Middle frontal gyrus (tissue), 1 donor: ENCODE measurements around the gene LRRC3C.
"Not testable (repeated sequence)": the region's sequence is repeated elsewhere in the genome, so short reads cannot be mapped to it uniquely, and the experiment has no call there.

ENCODE experiments used
- DNase-seq: peaks from one replicate; pipeline ENCODE4 v3.0.0-alpha.2; 2015; ENCODE audit warnings: low spot score; ENCODE audit errors: extremely low spot score

LRRC3C gene

DNA sequence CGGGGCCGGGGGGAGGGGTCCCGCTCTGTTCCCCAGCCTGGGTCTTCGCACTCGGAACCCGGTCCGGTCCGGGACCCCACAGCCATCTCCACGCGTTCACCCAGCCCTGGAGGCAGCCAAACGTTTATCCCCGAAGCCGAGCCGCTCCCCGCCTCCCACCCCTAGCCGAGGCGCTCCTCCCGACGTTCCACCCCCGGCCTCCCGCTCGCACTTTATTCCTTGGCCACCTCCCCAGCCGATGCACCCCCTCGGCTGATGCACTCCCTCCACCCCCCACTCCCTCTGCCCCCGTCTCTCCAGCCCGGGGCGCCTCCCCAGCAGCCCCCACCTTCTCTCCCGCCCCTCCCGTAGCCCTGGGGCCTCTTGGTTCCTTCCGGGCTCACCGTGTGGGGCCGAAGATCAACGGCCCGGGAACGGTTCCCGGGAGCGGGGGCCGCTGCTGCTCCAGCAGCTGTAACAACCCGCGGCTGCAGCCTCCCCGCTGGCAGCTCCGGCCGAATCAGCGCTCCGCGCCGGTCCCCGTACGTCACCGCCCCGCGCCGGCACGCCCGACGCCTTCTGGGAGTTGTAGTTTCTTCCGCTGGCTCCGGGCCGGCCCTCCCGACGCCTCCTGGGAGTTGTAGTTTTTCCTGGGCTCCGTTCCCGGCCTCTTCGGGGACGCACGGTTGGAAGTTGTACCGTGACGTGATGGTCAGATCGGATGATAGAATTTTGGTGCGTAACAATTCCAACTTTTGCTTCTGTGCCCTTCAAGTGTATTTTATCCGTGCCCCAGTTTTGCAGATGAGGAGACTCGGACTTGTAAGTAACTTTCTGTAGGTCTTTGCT lies at the start of gene LRRC3C, which contains the start of gene ORMDL3:
Gene LRRC3C (plus strand): TSS at position 632 of the 828 bp plus-strand sequence. CDS start 13,792 bp downstream, outside the sequence.
Gene ORMDL3 (minus strand): TSS at position 501 of the 828 bp plus-strand sequence. CDS start 3,398 bp downstream, outside the sequence.
- DNase-seq = peak; percentile 80

- DNase-seq = not testable (repeated sequence)
These were observed 41.4 kb upstream of the LRRC3C start for GRCh38 chr17:39886102-39886501.

DNA sequence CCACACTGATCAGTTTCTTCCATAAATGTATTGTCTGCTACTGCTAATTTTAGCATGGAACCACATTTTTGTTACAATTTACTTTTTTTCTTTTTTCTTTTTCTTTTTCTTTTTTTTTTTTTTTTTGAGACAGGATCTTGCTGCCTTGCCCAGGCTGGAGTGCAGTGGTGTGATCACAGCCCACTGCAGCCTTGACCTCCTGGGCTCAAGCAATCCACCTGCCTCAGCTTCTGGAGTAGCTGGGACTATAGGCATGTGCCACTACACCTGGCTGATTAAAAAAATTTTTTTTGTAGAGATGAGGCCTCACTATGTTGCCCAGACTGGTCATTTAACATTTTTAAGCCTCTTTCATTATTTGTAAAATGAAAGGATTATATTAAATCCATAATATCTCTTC lies 40.5 kb upstream of the LRRC3C start:
- no peak for DNase-seq

GRCh38 chr17:39889200-39889599 lies 38.3 kb upstream of the LRRC3C start:
- no peak for DNase-seq

DNA sequence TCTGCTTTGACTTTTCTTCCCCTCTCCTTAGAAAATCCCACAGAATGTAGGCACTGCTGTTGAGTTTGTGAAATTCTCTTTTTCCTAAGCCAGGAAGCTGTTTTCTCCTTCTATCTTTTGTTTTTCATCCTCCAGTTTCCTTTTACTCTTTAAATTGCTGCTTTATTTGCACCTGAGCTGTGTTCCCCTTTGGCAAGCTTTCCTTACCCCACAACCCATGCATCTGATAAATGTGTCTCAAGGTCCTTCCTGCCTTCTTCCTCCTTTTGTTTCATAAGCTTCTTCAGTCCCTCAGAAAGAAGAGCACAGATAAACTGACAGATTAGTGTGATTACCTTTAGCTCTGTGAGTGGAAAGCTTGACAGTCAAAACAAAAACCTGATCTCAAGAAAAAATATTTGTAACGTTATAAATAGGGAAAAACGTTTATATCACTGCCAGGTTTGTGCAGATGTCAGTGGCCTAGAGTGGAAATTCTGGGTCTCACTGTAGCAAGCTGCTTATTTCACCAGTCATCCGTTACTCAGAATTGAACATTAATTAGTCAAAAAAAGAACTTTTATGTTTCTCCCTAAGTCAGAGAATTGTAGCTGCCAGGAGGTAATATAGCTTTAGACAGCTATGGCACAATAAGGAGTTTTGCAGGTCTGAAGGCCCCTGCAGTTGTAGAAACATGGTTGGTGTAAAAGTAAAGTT lies 32.7 kb upstream of the LRRC3C start:
- no peak for DNase-seq

- no peak for DNase-seq
These were observed 29.4 kb upstream of the LRRC3C start for GRCh38 chr17:39898088-39898487.

DNA sequence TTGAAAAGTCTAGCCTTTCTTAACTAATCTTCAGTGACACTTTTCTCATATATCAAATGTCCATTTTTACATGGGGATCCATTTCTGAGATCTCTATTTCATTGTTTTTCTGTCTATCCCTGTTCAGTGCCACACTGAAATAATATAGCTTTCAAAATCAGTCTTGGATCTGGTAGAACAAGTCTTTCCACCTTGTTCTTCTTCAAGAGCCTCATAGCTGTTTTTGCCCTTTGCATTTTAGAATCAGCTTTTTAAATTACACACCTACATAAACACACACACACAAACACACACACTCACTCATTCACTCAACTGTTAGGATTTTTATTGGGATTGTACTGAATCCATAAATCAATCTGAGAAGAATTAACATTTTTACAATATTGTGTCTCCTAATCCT lies 28.3 kb upstream of the LRRC3C start:
- DNase-seq = no peak

- DNase-seq = not testable (repeated sequence)
These were observed 25.5 kb upstream of the LRRC3C start for GRCh38 chr17:39902027-39902426.

- DNase-seq = no peak
These were observed 24.2 kb upstream of the LRRC3C start for GRCh38 chr17:39903158-39903884.

- no peak for DNase-seq
These were observed 22.6 kb upstream of the LRRC3C start for GRCh38 chr17:39904990-39905288.

DNA sequence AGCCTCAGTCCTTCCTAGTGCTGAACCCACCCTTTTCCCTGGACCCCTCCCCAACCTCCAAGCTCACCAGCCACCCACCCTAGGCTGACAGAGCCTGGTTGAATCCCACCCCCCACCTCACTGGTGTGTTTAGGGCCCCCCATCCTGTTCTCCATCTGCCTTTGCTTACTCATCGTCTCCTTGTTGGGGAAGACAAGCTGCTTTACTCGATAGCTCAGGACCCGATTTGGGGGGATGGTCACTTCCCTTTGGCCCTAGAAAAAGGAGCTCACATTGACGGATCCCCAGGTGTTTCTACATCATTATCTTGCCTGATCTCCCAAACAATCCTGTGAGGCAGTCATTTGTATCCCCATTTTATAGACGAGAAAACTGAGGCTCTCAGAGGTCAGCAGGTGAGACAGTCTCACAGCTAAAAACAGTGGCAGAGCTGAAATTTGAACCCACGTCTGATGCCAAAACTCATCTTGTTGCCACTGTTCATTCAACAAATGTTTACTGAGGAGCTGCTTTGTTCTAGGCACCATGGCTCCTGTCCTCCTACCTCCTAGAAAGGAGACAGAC lies 18.7 kb upstream of the LRRC3C start:
- DNase-seq = no peak

GRCh38 chr17:39913989-39914388 lies 13.5 kb upstream of the LRRC3C start:
- no peak for DNase-seq

GRCh38 chr17:39915559-39915958 lies 12.0 kb upstream of the LRRC3C start:
- no peak for DNase-seq

- no peak for DNase-seq
These were observed 10.6 kb upstream of the LRRC3C start for GRCh38 chr17:39916918-39917317.

- DNase-seq = no peak
These were observed 8.3 kb upstream of the LRRC3C start for GRCh38 chr17:39919087-39919683.

- no peak for DNase-seq
These were observed 7.0 kb upstream of the LRRC3C start for GRCh38 chr17:39920218-39921210.

GRCh38 chr17:39921323-39921722 lies 6.2 kb upstream of the LRRC3C start:
- no peak for DNase-seq

GRCh38 chr17:39922006-39922405 lies 5.5 kb upstream of the LRRC3C start:
- DNase-seq = no peak

DNA sequence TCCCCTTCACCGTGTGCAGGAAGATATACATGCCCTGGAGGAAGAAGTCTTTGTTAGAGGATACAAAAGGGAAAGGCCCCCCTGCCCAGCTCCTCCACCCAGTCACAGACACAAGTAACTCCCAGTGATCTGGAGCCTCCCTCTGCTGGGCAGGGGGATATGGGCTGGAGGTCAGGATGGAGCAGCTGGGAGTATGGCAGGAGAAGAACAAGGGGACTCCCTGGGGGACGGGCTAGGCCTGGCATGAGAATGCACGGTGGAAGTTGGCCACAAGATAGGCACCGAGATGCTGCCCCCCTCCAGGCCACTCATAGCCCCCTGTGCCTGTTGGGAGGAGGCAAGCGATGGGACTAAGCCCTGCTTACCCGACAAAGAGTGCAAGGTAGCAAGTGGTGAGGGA lies 4.3 kb upstream of the LRRC3C start:
- DNase-seq = no peak
